Ascending aorta (tissue), 2 donors: Measurements from ENCODE around the gene CHRNG. TPM values are rescaled to one million over a fixed set of nuclear protein-coding genes. Genes with fewer than 3 reads are reported as not detected.

Experiments used
- DNase-seq, 2 donors: peaks; one replicate each; pipeline ENCODE4 v3.0.0-alpha.2; 2019; ENCODE audit warnings: low spot score in 2 of 2
- H3K27ac ChIP-seq, 2 donors: fragments of 200-600 bp; sonication (generic); one replicate each; pipeline ENCODE4 v1.5.1; 2016 to 2017; ENCODE audit warnings: mild to moderate bottlenecking in 1 of 2
- H3K27me3 ChIP-seq: fragments of 200-600 bp; sonication (generic); one replicate; pipeline ENCODE4 v1.5.1; 2017
- H3K36me3 ChIP-seq, 2 donors: fragments of 200-600 bp; sonication (generic); one replicate each; pipeline ENCODE4 v1.5.1; 2016
- H3K4me1 ChIP-seq, 2 donors: fragments of 200-600 bp; sonication (generic); one replicate each; pipeline ENCODE4 v1.5.1; 2016 to 2017; ENCODE audit warnings: mild to moderate bottlenecking in 1 of 2
- H3K4me3 ChIP-seq, 2 donors: fragments of 200-600 bp; sonication (generic); one replicate each; pipeline ENCODE4 v1.5.1; 2016 to 2017; ENCODE audit warnings: mild to moderate bottlenecking in 1 of 2
- H3K9me3 ChIP-seq, 2 donors: fragments of 200-600 bp; sonication (generic); one replicate each; pipeline ENCODE4 v1.5.1; 2016
- intact Hi-C: fragments of 100-400 bp; cut with DNase I; formaldehyde crosslinking; loops from one replicate; pipeline ENCODE4 v1.15.1; 2023
- total RNA-seq: library from RNA; depleted of rRNA; stranded (reverse); fragments of >200 nt; gene quantifications from one replicate; pipeline ENCODE4 v1.1.0, GENCODE V29; 2016
- TF ChIP-seq, protein P1 (sequence below), 3 experiments: fragments of 200-600 bp in 2 of 3; fragments of 450-650 bp in 1 of 3; sonication (generic) in 2 of 3; IDR thresholded peaks; one replicate each; pipeline ENCODE4 v1.5.1; 2016 to 2019; ENCODE audit warnings: antibody characterized with exemption in 3 of 3, mild to moderate bottlenecking in 1 of 3, moderate library complexity in 1 of 3

The CHRNG gene
- total RNA-seq, 1 donor from 2014 or later: not detected

GRCh38 chr2:232525199-232525598, 14.3 kb upstream of the CHRNG start:
- H3K9me3 ChIP-seq: no peaks in the 10 kb centered on the region
- intact Hi-C loops: loop anchor here (10.0 kb wide), 1 partner anchor 600 kb away; the partner anchor contains the start of gene NPPC
- TF ChIP-seq, protein P1, sequence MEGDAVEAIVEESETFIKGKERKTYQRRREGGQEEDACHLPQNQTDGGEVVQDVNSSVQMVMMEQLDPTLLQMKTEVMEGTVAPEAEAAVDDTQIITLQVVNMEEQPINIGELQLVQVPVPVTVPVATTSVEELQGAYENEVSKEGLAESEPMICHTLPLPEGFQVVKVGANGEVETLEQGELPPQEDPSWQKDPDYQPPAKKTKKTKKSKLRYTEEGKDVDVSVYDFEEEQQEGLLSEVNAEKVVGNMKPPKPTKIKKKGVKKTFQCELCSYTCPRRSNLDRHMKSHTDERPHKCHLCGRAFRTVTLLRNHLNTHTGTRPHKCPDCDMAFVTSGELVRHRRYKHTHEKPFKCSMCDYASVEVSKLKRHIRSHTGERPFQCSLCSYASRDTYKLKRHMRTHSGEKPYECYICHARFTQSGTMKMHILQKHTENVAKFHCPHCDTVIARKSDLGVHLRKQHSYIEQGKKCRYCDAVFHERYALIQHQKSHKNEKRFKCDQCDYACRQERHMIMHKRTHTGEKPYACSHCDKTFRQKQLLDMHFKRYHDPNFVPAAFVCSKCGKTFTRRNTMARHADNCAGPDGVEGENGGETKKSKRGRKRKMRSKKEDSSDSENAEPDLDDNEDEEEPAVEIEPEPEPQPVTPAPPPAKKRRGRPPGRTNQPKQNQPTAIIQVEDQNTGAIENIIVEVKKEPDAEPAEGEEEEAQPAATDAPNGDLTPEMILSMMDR (IDR thresholded peaks at IDR 0.05): no peak
- H3K4me1 ChIP-seq: peaks cover 15 to 20% of the 10 kb centered on the region in 2 donors
- H3K4me3 ChIP-seq: no peak overlapping the region
- no peaks in the 10 kb centered on the region for H3K36me3 ChIP-seq
- H3K27ac ChIP-seq: no peak overlapping the region
- DNase-seq: no peak
- H3K27me3 ChIP-seq: peaks cover 29% of the 10 kb centered on the region

DNA sequence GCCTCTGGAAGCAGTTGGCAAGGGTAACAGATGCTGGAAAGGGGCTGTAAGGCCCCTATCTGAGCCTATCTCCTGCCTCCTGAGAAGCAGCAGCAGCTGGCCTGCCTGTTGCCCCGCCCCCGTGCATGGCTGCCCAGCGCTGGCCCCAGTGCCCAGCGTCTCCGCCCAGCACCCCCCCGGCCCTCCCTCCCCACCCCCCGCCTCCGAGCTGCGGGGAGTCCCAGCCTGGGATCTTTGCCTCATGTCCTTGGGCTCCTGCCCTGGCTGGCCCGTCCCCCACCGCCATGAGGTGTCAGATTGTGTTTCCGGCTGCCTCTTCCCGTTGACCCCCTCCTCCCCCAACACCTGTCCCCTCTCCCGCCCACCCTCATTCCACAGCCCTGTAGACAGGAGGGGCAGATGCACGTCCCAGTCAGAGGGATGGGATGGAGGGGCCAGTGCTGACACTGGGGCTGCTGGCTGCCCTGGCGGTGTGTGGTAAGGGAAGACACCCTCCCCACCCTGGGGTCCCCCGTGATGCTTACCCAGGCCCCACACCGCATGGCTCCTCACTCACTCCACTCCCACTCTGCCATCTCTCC, 13.6 kb upstream of the CHRNG start, which contains the start of gene CHRND:
Gene CHRND, plus strand, starts transcription at position 370 of the 581 bp plus-strand sequence. Its CDS starts 56 bp downstream, at position 426.
- Histone ChIP-seq H3K27ac (no peak within 1 kb of the TSS), H3K4me1 (peaks cover 15 to 20% of the 10 kb centered on the region in 2 donors), H3K9me3 (no peaks in the 10 kb centered on the region), H3K4me3 (no peak within 1 kb of the TSS), H3K27me3 (peaks cover 29% of the 10 kb centered on the region), H3K36me3 (no peaks in the 10 kb centered on the region)
- DNase-seq: no peak
- intact Hi-C loops: loop anchor here (10.0 kb wide), 1 partner anchor 601 kb away; the partner anchor contains the start of gene NPPC
- TF ChIP-seq, protein P1 (IDR thresholded peaks at IDR 0.05): no peak

DNA sequence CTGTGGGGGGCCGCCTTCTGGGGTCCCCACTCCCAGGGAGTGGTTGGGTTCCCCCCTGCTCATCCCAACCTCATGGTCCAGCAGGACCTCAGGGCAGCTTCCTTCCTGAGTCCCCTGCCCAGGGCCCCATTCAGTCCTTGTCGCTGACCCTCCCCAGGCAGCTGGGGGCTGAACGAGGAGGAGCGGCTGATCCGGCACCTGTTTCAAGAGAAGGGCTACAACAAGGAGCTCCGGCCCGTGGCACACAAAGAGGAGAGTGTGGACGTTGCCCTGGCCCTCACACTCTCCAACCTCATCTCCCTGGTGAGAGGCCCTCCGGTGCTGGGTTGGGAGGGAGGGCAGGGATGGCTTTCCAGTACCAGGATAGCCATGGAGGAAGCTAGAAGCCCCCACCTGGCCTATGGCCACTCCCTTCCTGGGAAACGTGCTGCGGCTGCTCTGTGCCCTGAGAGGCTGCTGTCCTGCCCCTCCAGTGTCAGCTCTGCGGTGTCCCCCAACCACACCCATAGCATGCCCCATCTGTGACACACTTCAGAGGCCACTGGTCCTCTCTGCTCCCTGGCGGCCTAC, 13.0 kb upstream of the CHRNG start:
- no peaks in the 10 kb centered on the region for H3K36me3 ChIP-seq
- intact Hi-C loops: loop anchor here (10.0 kb wide), 1 partner anchor 602 kb away; the partner anchor contains the start of gene NPPC
- no peak overlapping the region for H3K4me3 ChIP-seq
- peaks cover 15 to 20% of the 10 kb centered on the region in 2 donors for H3K4me1 ChIP-seq
- H3K9me3 ChIP-seq: no peaks in the 10 kb centered on the region
- H3K27ac ChIP-seq: no peak overlapping the region
- TF ChIP-seq, protein P1 (IDR thresholded peaks at IDR 0.05): no peak
- peaks cover 28% of the 10 kb centered on the region for H3K27me3 ChIP-seq
- DNase-seq: no peak

DNA sequence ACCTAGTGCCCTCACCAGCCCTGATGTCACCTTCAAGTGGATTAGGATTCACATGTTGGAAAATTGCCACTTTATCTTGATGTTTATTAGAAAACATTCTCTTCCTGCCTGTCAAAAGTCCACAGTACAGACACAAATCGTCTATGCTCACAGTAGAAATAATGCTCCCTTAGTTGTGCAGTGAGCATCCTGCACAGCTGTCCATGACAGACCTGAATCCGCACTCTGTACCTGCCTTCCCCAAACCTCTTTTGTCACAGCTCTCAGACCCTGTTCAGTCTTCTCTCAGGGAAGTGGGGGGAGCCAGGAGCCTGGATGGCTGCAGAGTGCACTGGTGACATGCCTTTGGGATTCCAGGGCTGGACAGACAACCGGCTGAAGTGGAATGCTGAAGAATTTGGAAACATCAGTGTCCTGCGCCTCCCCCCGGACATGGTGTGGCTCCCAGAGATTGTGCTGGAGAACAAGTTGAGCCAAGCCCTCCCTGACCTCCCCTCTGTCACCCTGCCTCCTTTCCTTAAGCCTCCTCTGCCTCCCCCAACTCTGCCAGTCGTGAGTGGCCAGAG, 11.5 kb upstream of the CHRNG start:
- DNase-seq: no peak
- no peak overlapping the region for H3K4me3 ChIP-seq
- no peak overlapping the region for H3K27ac ChIP-seq
- TF ChIP-seq, protein P1 (IDR thresholded peaks at IDR 0.05): no peak
- intact Hi-C loops: loop anchor here (10.0 kb wide), 1 partner anchor 603 kb away; the partner anchor contains the start of gene NPPC
- peaks cover 9 to 10% of the 10 kb centered on the region in 2 donors for H3K4me1 ChIP-seq
- no peaks in the 10 kb centered on the region for H3K36me3 ChIP-seq
- no peaks in the 10 kb centered on the region for H3K9me3 ChIP-seq
- peaks cover 12% of the 10 kb centered on the region for H3K27me3 ChIP-seq

- Histone ChIP-seq H3K4me1 (peaks cover 3% of the 10 kb centered on the region in 2 donors), H3K27ac (no peak overlapping the region), H3K4me3 (no peak overlapping the region), H3K9me3 (no peaks in the 10 kb centered on the region), H3K27me3 (peaks cover 3% of the 10 kb centered on the region), H3K36me3 (no peaks in the 10 kb centered on the region)
- intact Hi-C loops: loop anchor here (10.0 kb wide), 1 partner anchor 604 kb away; the partner anchor contains the start of gene NPPC
- DNase-seq: no peak
- TF ChIP-seq, protein P1 (IDR thresholded peaks at IDR 0.05): no peak
Measured at GRCh38 chr2:232528746-232529460, 10.6 kb upstream of the CHRNG start.
